Effector memory CD8-positive, alpha-beta T cell (primary cell): ENCODE measurements around the gene MOSPD3.

Experiments used
- ATAC-seq: fragments of 150-1000 bp; cut with Tn5 transposase; replicated peaks from 2 replicates; pipeline ENCODE4 v1.10.0; 2021; ENCODE audit warnings: mild to moderate bottlenecking, moderate library complexity
- DNase-seq, 3 experiments: peaks; one replicate each; pipeline ENCODE4 v3.0.0; 2021
- H3K27ac Mint-ChIP-seq, 2 donors: one replicate each; pipeline ENCODE4 v1.8.0; 2022; ENCODE audit warnings: mild to moderate bottlenecking in 2 of 2, mixed read lengths in 2 of 2, moderate library complexity in 2 of 2
- H3K27me3 Mint-ChIP-seq, 2 donors: one replicate each; pipeline ENCODE4 v1.8.0; 2022; ENCODE audit warnings: mixed read lengths in 2 of 2
- H3K36me3 Mint-ChIP-seq: one replicate; pipeline ENCODE4 v1.8.0; 2022; ENCODE audit warnings: mild to moderate bottlenecking, moderate library complexity, mixed read lengths; ENCODE audit not compliant: insufficient read depth
- H3K4me1 Mint-ChIP-seq, 2 donors: one replicate each; pipeline ENCODE4 v1.8.0; 2022; ENCODE audit warnings: low read depth in 2 of 2, mixed read lengths in 2 of 2
- H3K4me3 Mint-ChIP-seq, 2 donors: one replicate each; pipeline ENCODE4 v1.8.0; 2022; ENCODE audit warnings: mild to moderate bottlenecking in 2 of 2, mixed read lengths in 2 of 2, moderate library complexity in 2 of 2
- H3K9me3 Mint-ChIP-seq, 2 donors: one replicate each; pipeline ENCODE4 v1.8.0; 2022; ENCODE audit warnings: mixed read lengths in 2 of 2

The MOSPD3 gene

DNA sequence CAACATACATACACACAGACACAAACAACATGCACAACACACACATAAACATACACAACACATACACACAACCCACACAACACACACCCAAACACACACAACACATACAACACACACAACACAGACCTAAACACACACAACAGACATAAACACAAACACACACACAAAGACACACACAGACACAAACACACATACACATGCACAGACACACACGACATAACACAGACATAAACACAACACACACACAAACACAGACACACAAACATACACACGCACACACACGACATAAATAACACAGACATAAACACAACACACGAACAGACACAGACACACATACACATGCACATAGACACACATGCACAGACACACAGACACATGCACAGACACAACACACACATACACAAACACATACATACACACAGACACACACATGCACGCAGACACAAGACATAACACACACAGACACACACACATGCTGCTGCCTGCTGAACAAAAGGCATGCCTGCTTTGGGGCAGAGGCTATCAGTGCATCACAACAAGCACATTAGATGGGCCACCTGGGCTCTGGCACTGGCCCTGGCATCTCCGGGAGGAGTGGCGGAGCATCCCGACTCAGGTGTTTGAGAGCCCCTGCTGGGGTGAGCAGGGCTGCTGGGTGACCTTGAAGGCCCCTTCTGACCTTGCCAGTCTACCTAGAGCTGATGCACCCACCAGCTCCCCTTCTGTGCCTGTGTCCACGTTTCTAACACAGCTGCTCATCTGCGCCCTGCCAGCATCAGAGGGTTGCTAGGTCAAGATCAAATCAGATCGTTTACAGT lies 31.7 kb upstream of the MOSPD3 start:
- no peak for DNase-seq
- H3K27me3 Mint-ChIP-seq, result no peaks in the 10 kb centered on the region
- ATAC-seq, result no peak
- peaks cover 29% of the 10 kb centered on the region for H3K36me3 Mint-ChIP-seq
- no peak overlapping the region for H3K27ac Mint-ChIP-seq
- no peaks in the 10 kb centered on the region for H3K9me3 Mint-ChIP-seq
- H3K4me3 Mint-ChIP-seq, result peak overlapping the region in 1 of 2 donors; percentile 18
- H3K4me1 Mint-ChIP-seq, result peaks cover 33% of the 10 kb centered on the region in 2 donors

DNA sequence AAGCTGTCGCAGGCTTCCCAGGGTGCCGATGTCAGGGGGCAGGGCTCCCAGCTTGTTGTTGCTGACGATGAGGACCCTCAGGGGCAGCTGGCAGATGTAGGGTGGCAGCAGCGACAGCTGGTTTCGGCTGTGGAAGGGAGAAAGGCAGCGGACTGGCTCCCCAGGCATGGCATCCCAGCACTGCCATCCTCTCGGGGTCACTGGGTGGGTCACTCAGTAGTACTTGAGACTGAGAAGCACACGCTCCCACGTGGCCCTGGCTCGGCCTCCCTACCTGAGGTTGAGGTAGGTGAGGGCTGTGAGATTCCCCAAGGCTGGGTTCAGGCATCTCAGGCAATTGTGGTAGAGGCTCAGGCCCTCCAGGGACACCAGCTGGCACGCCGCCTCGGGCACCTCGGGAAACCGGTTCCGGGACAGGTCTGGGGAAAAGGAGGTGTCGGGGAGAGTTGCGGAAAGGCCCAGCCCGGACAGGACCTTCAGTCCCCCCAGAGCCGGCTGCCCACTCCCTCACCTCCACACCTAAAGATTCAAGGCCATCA lies 30.2 kb upstream of the MOSPD3 start:
- no peaks in the 10 kb centered on the region for H3K9me3 Mint-ChIP-seq
- DNase-seq (no peak), ATAC-seq (no peak)
- no peaks in the 10 kb centered on the region for H3K27me3 Mint-ChIP-seq
- H3K4me3 Mint-ChIP-seq, result peak overlapping the region; percentile 97 to 98
- peak overlapping the region; percentile 94 to 95 for H3K27ac Mint-ChIP-seq
- peaks cover 33 to 36% of the 10 kb centered on the region in 2 donors for H3K4me1 Mint-ChIP-seq
- peaks cover 37% of the 10 kb centered on the region for H3K36me3 Mint-ChIP-seq

DNA sequence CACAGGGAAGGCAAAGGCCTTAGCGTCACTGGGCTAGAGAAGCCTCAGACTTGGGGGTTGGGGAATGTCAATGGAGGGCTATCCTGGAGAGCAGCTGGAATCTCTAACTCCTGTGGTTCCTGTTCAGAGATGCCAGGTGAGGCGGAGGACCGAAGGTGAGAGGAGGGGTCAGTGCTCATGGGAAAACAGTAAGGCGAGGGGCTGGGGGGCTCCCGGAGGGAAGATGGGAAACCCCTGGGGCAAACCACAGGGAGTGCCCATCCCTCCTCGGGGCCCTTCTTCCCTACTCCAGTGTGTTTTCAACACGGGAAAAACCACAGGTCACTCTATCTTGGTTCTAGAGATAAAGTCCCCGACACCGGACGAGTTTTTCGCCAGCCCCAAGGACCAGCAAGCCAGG lies 29.7 kb upstream of the MOSPD3 start:
- Mint-ChIP-seq H3K4me1 (peaks cover 33 to 36% of the 10 kb centered on the region in 2 donors), H3K27me3 (no peaks in the 10 kb centered on the region), H3K4me3 (peak overlapping the region; percentile 97 to 98), H3K27ac (peak overlapping the region; percentile 94 to 95), H3K36me3 (peaks cover 37% of the 10 kb centered on the region), H3K9me3 (no peaks in the 10 kb centered on the region)
- no peak for ATAC-seq
- no peak for DNase-seq

DNA sequence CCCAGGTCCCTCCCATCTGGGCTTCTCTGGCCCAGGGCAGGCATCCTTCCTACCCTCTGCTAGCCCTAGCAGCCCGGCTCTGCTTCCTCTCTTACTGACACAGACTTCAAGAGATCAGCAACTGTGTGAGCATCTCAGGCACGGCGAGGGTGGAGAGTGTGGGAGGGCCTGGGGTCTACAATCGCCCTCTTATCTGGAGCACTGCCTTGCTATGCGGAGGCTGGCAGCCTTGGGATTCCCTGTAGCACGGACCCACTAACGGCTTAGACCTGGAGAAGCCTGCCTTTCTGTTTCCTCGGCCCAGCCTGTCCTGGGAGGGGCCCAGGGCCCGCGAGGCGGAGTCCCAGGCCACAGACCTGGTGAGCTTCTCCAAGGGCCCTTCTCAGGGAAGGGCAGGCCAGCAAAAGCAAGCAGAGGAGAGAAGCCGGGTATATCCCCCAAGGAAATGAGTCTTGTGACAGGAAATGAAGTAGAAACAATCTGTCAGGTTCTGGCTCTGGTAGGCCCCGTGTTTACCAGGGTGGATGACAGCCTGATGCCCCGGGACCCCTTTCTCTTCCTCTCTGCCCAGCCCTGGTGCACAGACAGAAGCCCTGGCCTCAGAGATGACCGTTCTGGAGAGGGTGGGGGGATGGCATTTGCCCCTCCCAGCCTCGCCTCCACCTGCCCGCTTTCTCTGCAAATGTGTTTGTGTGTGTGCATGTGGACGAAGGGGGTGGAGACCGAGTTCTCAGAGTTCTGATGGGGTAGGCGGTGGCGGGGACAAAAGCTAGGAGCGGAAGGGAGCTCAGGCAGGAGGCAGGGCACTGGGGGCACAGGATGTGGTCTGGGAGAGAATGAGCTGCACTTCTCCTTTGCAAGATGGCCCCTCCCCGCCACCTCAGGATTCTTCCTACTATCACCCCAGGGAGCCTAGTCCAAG lies 28.9 kb upstream of the MOSPD3 start:
- Mint-ChIP-seq H3K4me1 (peaks cover 33 to 36% of the 10 kb centered on the region in 2 donors), H3K9me3 (no peaks in the 10 kb centered on the region), H3K36me3 (peaks cover 37% of the 10 kb centered on the region), H3K27me3 (no peaks in the 10 kb centered on the region), H3K4me3 (peak overlapping the region; percentile 97 to 98), H3K27ac (peak overlapping the region; percentile 94 to 95)
- DNase-seq, result peak; percentile 36 to 50 (median 39)
- peak; percentile 6 for ATAC-seq

DNA sequence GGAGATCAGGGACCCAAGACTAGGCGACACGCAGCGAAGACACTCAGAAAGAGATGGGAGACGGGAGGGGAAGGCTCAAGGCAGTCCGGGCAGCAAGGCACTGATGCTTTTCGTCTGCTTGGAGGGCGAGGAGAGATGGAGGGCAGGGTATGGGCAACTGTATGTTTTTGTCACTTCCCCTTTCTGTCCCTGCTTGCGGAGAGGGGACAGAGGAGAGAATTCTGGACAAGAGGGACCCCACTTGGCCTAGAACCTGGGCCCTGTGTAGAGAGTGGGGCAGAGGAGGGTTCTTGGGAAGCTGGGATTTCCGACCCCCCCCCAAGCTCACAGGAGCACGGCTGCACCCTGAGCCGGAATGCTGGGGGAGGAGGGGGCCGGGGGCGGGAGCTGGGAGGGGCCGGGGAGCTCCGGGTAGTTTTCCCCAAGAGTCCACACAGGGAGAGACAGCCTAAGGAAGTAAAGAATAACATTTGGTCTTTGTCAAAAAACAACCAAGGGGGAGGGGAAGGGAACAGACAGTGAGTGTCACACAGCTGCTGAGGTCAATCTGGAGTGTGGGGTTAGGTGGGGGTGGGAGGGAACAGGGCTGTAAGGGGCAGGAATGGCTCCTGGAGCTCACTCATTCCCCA lies 28.2 kb upstream of the MOSPD3 start:
- Mint-ChIP-seq H3K36me3 (peaks cover 37% of the 10 kb centered on the region), H3K27ac (peak overlapping the region; percentile 94 to 95), H3K4me3 (peak overlapping the region; percentile 97 to 98), H3K4me1 (peaks cover 33 to 34% of the 10 kb centered on the region in 2 donors), H3K9me3 (no peaks in the 10 kb centered on the region), H3K27me3 (peaks cover 0 to under 1% of the 10 kb centered on the region in 2 donors)
- DNase-seq (no peak), ATAC-seq (no peak)

DNA sequence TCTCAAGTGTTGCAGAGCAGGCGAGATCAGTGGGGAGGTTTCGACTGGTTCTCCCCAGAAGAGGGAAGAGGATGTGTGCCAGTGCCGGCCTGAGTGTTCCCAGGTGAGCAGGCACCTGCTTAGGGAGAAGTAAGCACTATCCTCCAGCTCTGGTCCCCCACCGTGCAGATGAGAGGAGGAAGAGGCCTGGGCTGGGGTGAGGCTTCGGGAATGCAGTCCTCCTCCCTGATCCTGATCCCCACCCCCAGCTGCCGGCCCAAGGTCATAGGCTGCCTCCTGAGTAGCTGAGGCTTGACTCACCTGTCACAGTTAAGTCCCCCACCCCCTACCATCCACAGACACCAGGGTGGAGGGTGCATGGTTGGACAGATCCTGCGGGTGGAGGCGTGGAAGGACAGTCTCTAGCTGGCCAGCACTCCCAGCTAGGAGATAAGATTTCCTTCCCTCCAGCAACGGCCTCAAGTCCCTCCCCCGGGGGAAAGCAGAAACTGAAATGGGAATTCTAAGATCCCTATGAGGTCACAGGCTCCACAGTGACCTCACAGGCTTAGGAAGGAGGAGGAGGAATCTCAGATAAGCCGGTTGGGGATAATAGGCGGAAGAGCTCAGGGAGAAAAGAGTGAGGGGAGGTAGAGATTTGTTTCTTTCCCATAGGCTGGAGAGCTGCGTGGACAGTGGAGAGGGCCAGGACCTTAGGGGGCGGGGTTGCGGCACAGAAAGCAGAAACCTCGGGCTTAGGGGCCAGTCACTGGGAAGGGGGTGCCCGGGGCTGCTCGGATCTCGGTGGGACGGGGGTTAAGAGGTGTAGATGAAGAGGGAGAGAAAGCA lies 27.4 kb upstream of the MOSPD3 start:
- ATAC-seq (no peak), DNase-seq (no peak)
- Mint-ChIP-seq H3K4me3 (peak overlapping the region; percentile 97 to 98), H3K9me3 (no peaks in the 10 kb centered on the region), H3K27ac (peak overlapping the region; percentile 94 to 95), H3K27me3 (peaks cover 0 to 8% of the 10 kb centered on the region in 2 donors), H3K36me3 (peaks cover 37% of the 10 kb centered on the region), H3K4me1 (peaks cover 33% of the 10 kb centered on the region in 2 donors)

DNA sequence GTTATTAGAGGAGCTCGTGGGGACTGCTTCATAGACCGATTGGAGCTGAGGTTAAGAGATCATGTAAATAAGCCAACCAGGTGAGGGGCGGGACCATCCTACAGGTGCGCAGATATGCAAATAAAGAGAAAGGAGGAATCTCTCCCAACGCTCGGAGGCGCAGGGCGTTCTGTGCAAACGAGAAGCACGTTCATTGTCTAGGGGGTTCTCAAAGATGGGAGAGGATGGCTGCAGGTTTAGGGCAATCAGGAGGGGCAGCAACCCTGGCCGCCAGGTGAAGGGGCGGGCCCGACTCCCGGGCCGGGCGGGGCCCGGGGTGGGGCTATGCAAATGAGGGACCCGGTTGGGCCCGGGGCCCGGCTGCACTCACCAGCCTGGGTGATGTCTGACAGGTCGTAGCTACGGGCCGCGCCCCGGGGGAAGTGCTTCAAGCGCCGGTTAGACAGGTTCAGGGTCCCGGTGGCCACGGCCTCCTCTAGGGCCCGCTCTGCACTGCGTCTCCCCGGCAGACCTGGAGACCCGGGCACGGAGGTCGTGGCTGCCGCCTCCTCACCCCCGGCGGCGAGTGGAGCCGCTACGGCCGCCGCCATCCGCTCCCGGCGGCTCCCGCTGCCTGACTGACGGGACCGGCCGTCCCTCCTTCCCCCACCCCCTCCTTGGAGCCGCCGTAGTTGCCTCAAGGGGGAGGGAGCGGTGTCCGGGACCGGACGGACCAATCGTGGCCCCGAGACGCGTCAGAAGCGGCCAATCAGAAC lies 26.7 kb upstream of the MOSPD3 start, which contains the start of gene LRCH4:
LRCH4 (minus strand) TSS at position 619 of the 755 bp plus-strand sequence; CDS start at position 590, 29 bp downstream.
- Mint-ChIP-seq H3K27ac (peak within 1 kb of the TSS; percentile 94 to 95), H3K27me3 (peaks cover 6 to 16% of the 10 kb centered on the region in 2 donors), H3K36me3 (peaks cover 37% of the 10 kb centered on the region), H3K9me3 (no peaks in the 10 kb centered on the region), H3K4me1 (peaks cover 33% of the 10 kb centered on the region in 2 donors), H3K4me3 (peak within 1 kb of the TSS; percentile 97 to 98)
- ATAC-seq, result peak; percentile 16
- peak in 2 of 3 experiments; percentile 50 to 57 for DNase-seq

DNA sequence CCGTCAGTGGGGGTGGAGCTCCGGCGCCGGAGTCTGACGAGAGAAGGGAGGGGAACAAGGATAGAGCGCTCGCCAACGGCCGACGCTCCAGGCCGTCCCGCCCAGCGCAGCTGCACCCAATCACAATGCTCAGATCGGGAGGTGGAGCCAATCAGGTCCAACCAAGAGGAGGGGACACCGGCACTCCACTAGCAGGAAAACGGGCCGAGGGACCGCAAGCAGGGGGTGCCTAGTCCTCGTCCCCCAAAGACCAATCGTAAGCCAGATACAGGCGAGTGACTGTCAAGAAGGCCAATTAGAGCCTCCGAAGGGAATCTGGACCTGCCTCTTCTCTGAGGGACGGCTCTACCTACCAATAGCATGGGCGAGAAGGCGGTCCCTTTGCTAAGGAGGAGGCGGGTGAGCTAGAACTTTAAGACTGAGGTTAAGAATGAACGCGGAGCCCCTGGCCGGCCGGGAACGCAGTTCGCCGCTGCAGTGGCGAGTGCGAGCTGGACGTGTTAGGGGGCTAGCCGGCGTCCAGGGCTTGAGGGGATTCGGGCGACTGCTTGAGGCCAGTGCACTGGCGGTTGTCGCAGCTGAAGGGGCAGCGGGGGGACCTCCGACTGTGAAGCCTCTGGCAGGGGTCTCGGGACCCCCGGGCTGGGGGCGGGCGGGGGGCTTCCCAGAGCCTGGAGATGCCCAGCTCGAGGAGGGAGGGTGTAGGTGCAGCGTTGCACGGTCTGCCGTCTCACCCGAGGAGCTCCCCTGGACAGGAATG lies 25.9 kb upstream of the MOSPD3 start, which contains the start of gene FBXO24:
FBXO24 (plus strand) TSS at position 63 of the 760 bp plus-strand sequence; CDS start at position 361, 298 bp downstream.
- peak within 1 kb of the TSS; percentile 94 to 95 for H3K27ac Mint-ChIP-seq
- H3K36me3 Mint-ChIP-seq, result peaks cover 33% of the 10 kb centered on the region
- H3K27me3 Mint-ChIP-seq, result peaks cover 7 to 18% of the 10 kb centered on the region in 2 donors
- ATAC-seq (peak; percentile 80), DNase-seq (peak; percentile 98 to 99 (median 99))
- H3K4me3 Mint-ChIP-seq, result peak within 1 kb of the TSS; percentile 97 to 98
- peaks cover 30 to 33% of the 10 kb centered on the region in 2 donors for H3K4me1 Mint-ChIP-seq
- no peaks in the 10 kb centered on the region for H3K9me3 Mint-ChIP-seq

DNA sequence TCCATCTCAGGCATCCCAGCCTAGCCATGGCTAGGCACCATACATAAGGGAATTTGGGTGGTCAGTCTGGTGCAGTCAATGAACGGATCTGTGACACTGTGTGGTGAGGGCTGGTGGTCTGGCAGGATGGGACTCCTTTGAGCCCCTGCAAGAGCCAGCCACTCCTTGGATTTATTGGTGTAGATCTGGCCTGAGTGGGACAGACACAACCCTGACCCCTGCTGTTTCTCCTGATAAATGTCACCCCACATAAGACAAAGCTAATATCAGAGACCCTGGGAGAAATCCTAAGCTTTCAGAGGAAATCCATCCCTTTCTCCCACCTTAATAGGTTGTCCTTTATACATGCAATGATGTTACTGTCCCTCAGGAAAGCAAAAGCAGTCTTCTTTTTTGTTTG lies 23.9 kb upstream of the MOSPD3 start:
- H3K4me3 Mint-ChIP-seq, result peak overlapping the region in 1 of 2 donors; percentile 98
- ATAC-seq (no peak), DNase-seq (no peak)
- H3K27ac Mint-ChIP-seq, result no peak overlapping the region
- peaks cover 22 to 27% of the 10 kb centered on the region in 2 donors for H3K27me3 Mint-ChIP-seq
- H3K36me3 Mint-ChIP-seq, result peaks cover 24% of the 10 kb centered on the region
- peaks cover 21 to 22% of the 10 kb centered on the region in 2 donors for H3K4me1 Mint-ChIP-seq
- H3K9me3 Mint-ChIP-seq, result no peaks in the 10 kb centered on the region

DNA sequence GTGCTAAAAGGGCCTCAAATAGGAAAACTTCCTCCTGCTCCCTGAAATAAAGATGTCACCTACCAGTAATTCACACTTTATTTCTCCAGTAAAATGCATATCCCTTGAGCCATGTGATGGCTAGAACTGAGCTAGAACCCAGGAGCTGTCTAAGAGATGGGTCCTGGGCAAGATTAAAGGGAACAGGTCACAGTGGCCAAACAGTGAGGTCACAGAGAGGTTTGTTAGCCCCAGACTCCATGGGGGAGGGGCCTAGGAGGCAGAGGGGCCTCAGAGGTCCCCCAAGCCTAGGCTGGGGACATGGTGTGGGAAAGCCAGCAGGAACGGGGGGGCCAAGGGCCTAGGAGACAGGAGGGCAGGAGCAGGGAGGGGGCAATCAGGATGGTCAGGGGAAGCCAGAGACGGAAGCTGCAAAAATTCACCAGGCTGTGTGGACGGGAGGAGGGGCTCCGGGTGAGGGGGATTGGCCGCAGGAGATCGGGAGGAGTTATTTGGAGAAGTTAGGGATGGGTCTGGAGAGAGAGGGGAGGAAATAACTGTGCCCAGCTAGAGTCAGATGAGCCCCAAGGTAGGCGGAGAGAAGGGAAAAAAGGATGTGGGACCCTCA lies 22.9 kb upstream of the MOSPD3 start:
- peaks cover 22 to 27% of the 10 kb centered on the region in 2 donors for H3K27me3 Mint-ChIP-seq
- H3K4me1 Mint-ChIP-seq, result peaks cover 11 to 14% of the 10 kb centered on the region in 2 donors
- H3K4me3 Mint-ChIP-seq, result no peak overlapping the region
- DNase-seq, result no peak
- no peaks in the 10 kb centered on the region for H3K9me3 Mint-ChIP-seq
- H3K27ac Mint-ChIP-seq, result no peak overlapping the region
- ATAC-seq, result no peak
- peaks cover 18% of the 10 kb centered on the region for H3K36me3 Mint-ChIP-seq
